GM18505 (cell line): ENCODE results near the gene LNPK.
"Not testable (repeated sequence)": the region's sequence is repeated elsewhere in the genome, so short reads cannot be mapped to it uniquely, and the experiment has no call there.

Source experiments
- ATAC-seq: cut with Tn5 transposase; IDR thresholded peaks from one replicate; pipeline ENCODE4 v1.9.1; 2021; ENCODE audit not compliant: unreplicated experiment
- POLR2A ChIP-seq: IDR thresholded peaks from 4 replicates; pipeline ENCODE4 v1.6.1; 2011; ENCODE audit warnings: borderline replicate concordance; ENCODE audit not compliant: insufficient read depth, insufficient read length; ENCODE audit errors: extremely low read depth

The LNPK gene

GRCh38 chr2:176001281-176001915 lies 669 bp downstream of the LNPK start:
- peak; percentile 52 for ATAC-seq
- no peak for TF ChIP-seq POLR2A

GRCh38 chr2:175999283-175999819 lies 2.7 kb downstream of the LNPK start:
- TF ChIP-seq POLR2A, result no peak
- ATAC-seq, result no peak

GRCh38 chr2:175990099-175990498 lies 12.0 kb downstream of the LNPK start:
- no peak for TF ChIP-seq POLR2A
- ATAC-seq, result no peak

GRCh38 chr2:175987126-175987525 lies 14.9 kb downstream of the LNPK start:
- not testable (repeated sequence) for ATAC-seq

- no peak for ATAC-seq
- no peak for TF ChIP-seq POLR2A
These were observed 17.2 kb downstream of the LNPK start for GRCh38 chr2:175984846-175985245.

GRCh38 chr2:175981551-175981950 lies 20.5 kb downstream of the LNPK start:
- no peak for ATAC-seq
- TF ChIP-seq POLR2A, result no peak

- no peak for TF ChIP-seq POLR2A
- no peak for ATAC-seq
These were observed 25.5 kb downstream of the LNPK start for GRCh38 chr2:175976391-175977157.

- no peak for ATAC-seq
- TF ChIP-seq POLR2A, result no peak
These were observed 28.7 kb downstream of the LNPK start for GRCh38 chr2:175973373-175973772.

GRCh38 chr2:175966839-175967238 lies 35.2 kb downstream of the LNPK start:
- no peak for TF ChIP-seq POLR2A
- no peak for ATAC-seq

GRCh38 chr2:175965773-175966172 lies 36.3 kb downstream of the LNPK start:
- TF ChIP-seq POLR2A, result no peak
- no peak for ATAC-seq

- ATAC-seq, result no peak
- no peak for TF ChIP-seq POLR2A
These were observed 37.9 kb downstream of the LNPK start for GRCh38 chr2:175964195-175964594.

GRCh38 chr2:175963171-175963570 lies 38.9 kb downstream of the LNPK start:
- ATAC-seq, result not testable (repeated sequence)

GRCh38 chr2:175957845-175958244 lies 44.2 kb downstream of the LNPK start:
- ATAC-seq, result no peak
- no peak for TF ChIP-seq POLR2A

GRCh38 chr2:175955136-175955535 lies 46.9 kb downstream of the LNPK start:
- no peak for TF ChIP-seq POLR2A

More at GRCh38 chr2:175955136-175955535, 46.9 kb downstream of the LNPK start:
- ATAC-seq, result no peak
